KMS-11 (cell line): Measurements from ENCODE around the gene RAI1.

ENCODE experiments used
- H2AFZ ChIP-seq: fragments of 200-600 bp; sonication (generic); 2 replicates; pipeline ENCODE4 v1.6.1; 2016; ENCODE audit warnings: antibody characterized with exemption, mixed run types, low read depth
- H3K27ac ChIP-seq: fragments of 200-600 bp; sonication (generic); 2 replicates; pipeline ENCODE4 v1.6.1; 2016; ENCODE audit warnings: mild to moderate bottlenecking, mixed run types
- H3K27me3 ChIP-seq: fragments of 200-600 bp; sonication (generic); 2 replicates; pipeline ENCODE4 v1.6.1; 2017; ENCODE audit warnings: mild to moderate bottlenecking, low read depth, mixed run types, moderate library complexity; ENCODE audit not compliant: insufficient read depth
- H3K36me3 ChIP-seq: fragments of 200-600 bp; sonication (generic); 2 replicates; pipeline ENCODE4 v1.6.1; 2017; ENCODE audit warnings: mild to moderate bottlenecking, mixed run types; ENCODE audit not compliant: insufficient read depth
- H3K4me1 ChIP-seq: fragments of 200-600 bp; sonication (generic); 2 replicates; pipeline ENCODE4 v1.6.1; 2016; ENCODE audit warnings: mild to moderate bottlenecking, low read depth, mixed run types; ENCODE audit not compliant: poor library complexity, severe bottlenecking
- H3K4me2 ChIP-seq: fragments of 200-600 bp; sonication (generic); 2 replicates; pipeline ENCODE4 v1.7.0; 2016; ENCODE audit warnings: mild to moderate bottlenecking, mixed run types
- H3K4me3 ChIP-seq: fragments of 200-600 bp; sonication (generic); IDR thresholded peaks from 2 replicates; pipeline ENCODE4 v1.6.1; 2017; ENCODE audit warnings: low read depth, low read length, mixed read lengths; ENCODE audit not compliant: insufficient read depth
- H3K79me2 ChIP-seq: fragments of 200-600 bp; sonication (generic); 2 replicates; pipeline ENCODE4 v1.6.1; 2016; ENCODE audit warnings: low read depth, mixed run types; ENCODE audit not compliant: insufficient read depth
- H3K9ac ChIP-seq: fragments of 200-600 bp; sonication (generic); 2 replicates; pipeline ENCODE4 v1.6.1; 2016; ENCODE audit warnings: mild to moderate bottlenecking, mixed run types
- H4K20me1 ChIP-seq: fragments of 200-600 bp; sonication (generic); 2 replicates; pipeline ENCODE4 v1.6.1; 2016; ENCODE audit warnings: mild to moderate bottlenecking, mixed run types; ENCODE audit not compliant: insufficient read depth
- CTCF ChIP-seq: fragments of 200-600 bp; sonication (generic); conservative IDR thresholded peaks from 2 replicates; pipeline ENCODE4 v1.6.1; 2017; ENCODE audit warnings: low read depth, mild to moderate bottlenecking, antibody characterized with exemption, low read length, moderate library complexity, mixed read lengths

RAI1 gene

GRCh38 chr17:17739388-17740066 is 58.3 kb downstream of the RAI1 start:
- no peak overlapping the region for H2AFZ ChIP-seq
- H3K79me2 ChIP-seq: no peaks in the 10 kb centered on the region; the same call in 1 of the 2 replicates
- peaks cover 14% of the 10 kb centered on the region for H3K4me1 ChIP-seq
- H3K4me2 ChIP-seq: no peak overlapping the region
- 0 out of 2 replicates have a peak, but pooled peaks cover 4% of the 10 kb centered on the region for H4K20me1 ChIP-seq
- H3K27ac ChIP-seq: no peak overlapping the region
- H3K9ac ChIP-seq: no peak overlapping the region
- no peaks in the 10 kb centered on the region for H3K27me3 ChIP-seq
- no peak for TF ChIP-seq CTCF
- H3K36me3 ChIP-seq: no peaks in the 10 kb centered on the region
- no peak overlapping the region for H3K4me3 ChIP-seq

- no peaks in the 10 kb centered on the region for H4K20me1 ChIP-seq
- H3K27ac ChIP-seq: no peak overlapping the region
- H2AFZ ChIP-seq: no peak overlapping the region
- no peaks in the 10 kb centered on the region; the same call in 1 of the 2 replicates for H3K79me2 ChIP-seq
- H3K4me3 ChIP-seq: no peak overlapping the region
- H3K27me3 ChIP-seq: no peaks in the 10 kb centered on the region
- H3K9ac ChIP-seq: no peak overlapping the region
- H3K36me3 ChIP-seq: no peaks in the 10 kb centered on the region
- H3K4me2 ChIP-seq: no peak overlapping the region
- H3K4me1 ChIP-seq: peaks cover 2% of the 10 kb centered on the region
- TF ChIP-seq CTCF: no peak
Measured at GRCh38 chr17:17740615-17741348, 59.5 kb downstream of the RAI1 start.

- H3K4me1 ChIP-seq: no peaks in the 10 kb centered on the region
- no peaks in the 10 kb centered on the region; the same call in 1 of the 2 replicates for H3K79me2 ChIP-seq
- H3K4me2 ChIP-seq: no peak overlapping the region
- no peak overlapping the region for H3K27ac ChIP-seq
- H3K27me3 ChIP-seq: no peaks in the 10 kb centered on the region
- H2AFZ ChIP-seq: no peak overlapping the region
- H3K4me3 ChIP-seq: no peak overlapping the region
- TF ChIP-seq CTCF: no peak
- no peaks in the 10 kb centered on the region for H4K20me1 ChIP-seq
- H3K36me3 ChIP-seq: no peaks in the 10 kb centered on the region
- no peak overlapping the region for H3K9ac ChIP-seq
Measured at GRCh38 chr17:17741349-17742023, 60.2 kb downstream of the RAI1 start.

- Histone ChIP-seq H3K79me2 (no peaks in the 10 kb centered on the region), H3K36me3 (no peaks in the 10 kb centered on the region), H3K9ac (no peak overlapping the region), H3K4me3 (no peak overlapping the region), H2AFZ (no peak overlapping the region), H3K27ac (no peak overlapping the region), H4K20me1 (no peaks in the 10 kb centered on the region), H3K4me2 (no peak overlapping the region), H3K27me3 (no peaks in the 10 kb centered on the region), H3K4me1 (no peaks in the 10 kb centered on the region)
- no peak for TF ChIP-seq CTCF
Measured at GRCh38 chr17:17742133-17742621, 60.9 kb downstream of the RAI1 start.
